Tibial artery (tissue), 4 donors: ENCODE measurements around the gene GPR107.
"Not testable (repeated sequence)": the region's sequence is repeated elsewhere in the genome, so short reads cannot be mapped to it uniquely, and the experiment has no call there.

Experiments
- DNase-seq, 2 donors: peaks; one replicate each; pipeline ENCODE4 v3.0.0-alpha.2; 2019
- H3K27ac ChIP-seq, 2 donors: fragments of 200-600 bp; sonication (generic) in 1 of 2; 1 replicate in 1 of 2; 2 replicates in 1 of 2; pipeline ENCODE4 v1.5.1; 2018 to 2019; ENCODE audit warnings: mild to moderate bottlenecking in 1 of 2
- H3K27me3 ChIP-seq, 2 donors: fragments of 200-600 bp; sonication (generic) in 1 of 2; one replicate each; pipeline versions ENCODE4 v1.5.1 to v1.6.0; 2016 to 2019
- H3K36me3 ChIP-seq, 3 donors: fragments of 200-600 bp; sonication (generic) in 2 of 3; one replicate each; pipeline ENCODE4 v1.5.1; 2016 to 2019; ENCODE audit warnings: mild to moderate bottlenecking in 2 of 3
- H3K4me1 ChIP-seq, 4 donors: fragments of 200-600 bp; sonication (generic) in 2 of 4; 1 replicate in 3 of 4; 2 replicates in 1 of 4; pipeline ENCODE4 v1.5.1; 2016 to 2019
- H3K4me3 ChIP-seq, 2 donors: fragments of 200-600 bp; sonication (generic) in 1 of 2; 1 replicate in 1 of 2; 2 replicates in 1 of 2; pipeline ENCODE4 v1.5.1; 2018 to 2019; ENCODE audit warnings: mild to moderate bottlenecking in 2 of 2
- H3K9me3 ChIP-seq, 3 donors: fragments of 200-600 bp; sonication (generic) in 1 of 3; one replicate each; pipeline ENCODE4 v1.5.1; 2016 to 2019
- intact Hi-C: fragments of 100-400 bp; cut with DNase I; formaldehyde crosslinking; loops from one replicate; pipeline ENCODE4 v1.15.0; 2023; ENCODE audit warnings: low total_unique reads
- TF ChIP-seq, protein P1 (sequence below), 2 experiments: fragments of 200-600 bp in 1 of 2; fragments of 450-650 bp in 1 of 2; IDR thresholded peaks; one replicate each; pipeline ENCODE4 v1.5.1; 2017 to 2019; ENCODE audit warnings: antibody characterized with exemption in 2 of 2, mild to moderate bottlenecking in 1 of 2, moderate library complexity in 1 of 2

The GPR107 gene

DNA sequence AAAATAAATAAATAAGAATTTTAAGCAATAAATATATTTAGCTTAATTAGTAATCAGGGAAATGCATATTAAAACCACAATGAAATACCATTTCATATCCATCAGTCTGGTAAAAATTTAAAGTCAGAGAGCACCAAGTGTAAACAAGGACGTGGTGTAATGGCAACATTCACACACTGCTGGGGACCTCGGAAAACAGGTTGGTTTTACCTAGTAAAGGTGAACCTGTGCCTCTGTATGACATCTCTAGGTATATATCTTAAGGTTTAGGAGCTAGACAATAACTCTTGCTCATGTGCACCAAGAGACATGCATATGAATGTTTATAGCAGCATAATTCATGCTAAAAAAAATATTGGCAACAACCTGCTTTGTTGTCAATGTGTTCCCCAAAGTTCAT lies 40.4 kb upstream of the GPR107 start:
- Histone ChIP-seq H3K4me1 (peaks cover 0 to 32% (median 8%) of the 10 kb centered on the region in 4 donors), H3K27me3 (no peaks in the 10 kb centered on the region), H3K4me3 (no peak overlapping the region), H3K27ac (no peak overlapping the region), H3K9me3 (no peaks in the 10 kb centered on the region), H3K36me3 (peaks cover 0 to 5% (median 0%) of the 10 kb centered on the region in 3 donors)
- intact Hi-C loops: no loop called here
- TF ChIP-seq, protein P1, sequence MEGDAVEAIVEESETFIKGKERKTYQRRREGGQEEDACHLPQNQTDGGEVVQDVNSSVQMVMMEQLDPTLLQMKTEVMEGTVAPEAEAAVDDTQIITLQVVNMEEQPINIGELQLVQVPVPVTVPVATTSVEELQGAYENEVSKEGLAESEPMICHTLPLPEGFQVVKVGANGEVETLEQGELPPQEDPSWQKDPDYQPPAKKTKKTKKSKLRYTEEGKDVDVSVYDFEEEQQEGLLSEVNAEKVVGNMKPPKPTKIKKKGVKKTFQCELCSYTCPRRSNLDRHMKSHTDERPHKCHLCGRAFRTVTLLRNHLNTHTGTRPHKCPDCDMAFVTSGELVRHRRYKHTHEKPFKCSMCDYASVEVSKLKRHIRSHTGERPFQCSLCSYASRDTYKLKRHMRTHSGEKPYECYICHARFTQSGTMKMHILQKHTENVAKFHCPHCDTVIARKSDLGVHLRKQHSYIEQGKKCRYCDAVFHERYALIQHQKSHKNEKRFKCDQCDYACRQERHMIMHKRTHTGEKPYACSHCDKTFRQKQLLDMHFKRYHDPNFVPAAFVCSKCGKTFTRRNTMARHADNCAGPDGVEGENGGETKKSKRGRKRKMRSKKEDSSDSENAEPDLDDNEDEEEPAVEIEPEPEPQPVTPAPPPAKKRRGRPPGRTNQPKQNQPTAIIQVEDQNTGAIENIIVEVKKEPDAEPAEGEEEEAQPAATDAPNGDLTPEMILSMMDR (IDR thresholded peaks at IDR 0.05): no peak
- DNase-seq: no peak

DNA sequence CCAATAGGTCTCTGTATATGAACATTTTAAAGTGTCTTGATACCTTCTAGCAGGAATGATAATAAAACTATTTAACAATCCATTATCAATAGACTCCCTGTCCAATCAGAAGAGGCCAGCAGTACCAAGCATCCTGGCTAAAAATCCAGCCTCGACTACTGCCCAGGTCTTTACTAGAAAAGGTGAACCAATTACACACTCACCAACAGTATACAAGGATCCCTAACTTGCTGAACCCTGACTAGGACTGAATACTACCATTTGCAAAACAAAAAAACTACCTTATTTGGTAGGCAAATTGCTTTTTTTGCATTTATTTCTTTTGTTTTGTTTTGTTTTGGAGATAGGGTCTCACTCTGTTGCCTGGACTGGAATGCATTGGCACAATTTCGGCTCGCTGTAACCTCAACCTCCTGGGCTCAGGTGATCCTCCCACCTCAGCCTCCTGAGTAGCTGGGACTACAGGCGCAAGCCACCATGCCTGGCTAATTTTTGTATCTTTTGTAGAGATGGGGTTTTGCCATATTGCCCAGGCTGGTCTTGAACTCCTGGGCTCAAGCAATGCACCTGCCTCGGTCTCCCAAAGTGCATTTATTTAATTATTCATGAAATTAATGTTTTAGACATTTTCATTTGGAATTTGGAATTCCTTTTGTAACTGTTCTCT lies 38.2 kb upstream of the GPR107 start:
- Histone ChIP-seq H3K36me3 (peaks cover 0 to 5% (median 0%) of the 10 kb centered on the region in 3 donors), H3K9me3 (no peaks in the 10 kb centered on the region), H3K27ac (no peak overlapping the region), H3K4me3 (no peak overlapping the region), H3K4me1 (peaks cover 0 to 42% (median 11%) of the 10 kb centered on the region in 4 donors), H3K27me3 (no peaks in the 10 kb centered on the region)
- intact Hi-C loops: no loop called here
- no peak for DNase-seq
- TF ChIP-seq, protein P1 (IDR thresholded peaks at IDR 0.05): no peak

DNA sequence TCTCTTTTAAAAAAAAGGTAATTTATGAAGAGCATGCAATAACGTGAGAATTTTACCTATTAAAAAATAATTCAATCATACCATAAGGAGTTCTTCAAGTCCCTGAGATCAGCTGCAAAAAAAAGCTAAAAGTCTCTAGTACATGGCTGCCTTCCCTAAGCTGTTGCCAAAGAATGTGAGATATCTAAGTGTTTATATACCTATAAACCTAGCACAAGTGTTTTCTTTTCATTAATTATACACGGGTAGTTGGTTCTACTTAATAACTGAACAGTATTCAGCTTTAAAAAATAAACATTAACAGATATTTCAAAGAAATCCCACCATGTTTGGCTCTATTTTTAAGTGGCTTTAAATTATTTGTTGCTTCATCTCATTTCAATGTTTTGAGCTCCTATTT lies 36.6 kb upstream of the GPR107 start:
- TF ChIP-seq, protein P1 (IDR thresholded peaks at IDR 0.05): no peak
- peaks cover 0 to 5% (median 0%) of the 10 kb centered on the region in 3 donors for H3K36me3 ChIP-seq
- H3K9me3 ChIP-seq: no peaks in the 10 kb centered on the region
- intact Hi-C loops: no loop called here
- no peaks in the 10 kb centered on the region for H3K27me3 ChIP-seq
- H3K4me3 ChIP-seq: no peak overlapping the region
- DNase-seq: no peak
- peaks cover 3 to 53% (median 20%) of the 10 kb centered on the region in 4 donors for H3K4me1 ChIP-seq
- H3K27ac ChIP-seq: peak overlapping the region; percentile 13 to 40

DNA sequence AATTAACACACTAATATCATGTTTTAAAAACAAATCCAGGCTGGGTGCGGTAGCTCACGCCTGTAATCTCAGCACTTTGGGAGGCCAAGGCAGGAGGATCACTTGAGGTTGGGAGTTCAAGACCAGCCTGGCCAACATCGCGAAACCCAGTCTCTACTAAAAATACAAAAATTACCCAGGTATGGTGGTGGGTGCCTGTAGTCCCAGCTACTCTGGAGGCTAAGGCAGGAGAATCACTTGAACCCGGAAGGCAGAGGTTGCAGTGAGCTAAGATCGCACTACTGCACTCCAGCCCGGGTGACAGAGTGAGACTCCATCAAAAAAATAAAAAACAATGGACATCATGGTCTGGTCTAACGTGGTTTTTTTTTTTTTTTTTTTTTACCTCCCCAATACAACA lies 36.2 kb upstream of the GPR107 start:
- H3K27ac ChIP-seq: peak overlapping the region; percentile 13 to 40
- H3K9me3 ChIP-seq, H3K4me3 ChIP-seq, intact Hi-C loops, H3K36me3 ChIP-seq, DNase-seq, H3K27me3 ChIP-seq: not testable (repeated sequence)
- peaks cover 3 to 57% (median 22%) of the 10 kb centered on the region in 4 donors for H3K4me1 ChIP-seq

DNA sequence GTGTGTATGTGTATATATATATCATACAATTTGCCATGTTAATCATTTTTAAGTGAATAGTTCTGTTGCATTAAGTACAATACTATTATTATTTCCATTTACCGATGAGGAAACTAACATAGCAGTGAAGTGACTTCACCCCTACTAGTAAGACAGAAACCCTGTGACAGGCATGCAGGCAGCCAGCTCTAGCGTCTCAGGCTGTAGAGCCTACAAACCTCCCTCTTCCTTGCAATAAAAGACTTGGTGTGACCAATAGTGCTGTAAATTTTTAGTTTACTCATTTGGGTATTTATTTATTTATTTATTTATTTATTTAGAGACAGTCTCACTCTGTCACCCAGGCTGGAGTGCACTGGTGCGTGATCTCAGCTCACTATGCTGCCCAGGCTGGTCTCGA lies 35.4 kb upstream of the GPR107 start:
- Histone ChIP-seq H3K27me3 (no peaks in the 10 kb centered on the region), H3K36me3 (peaks cover 0 to 5% (median 0%) of the 10 kb centered on the region in 3 donors), H3K4me1 (peaks cover 9 to 65% (median 26%) of the 10 kb centered on the region in 4 donors), H3K9me3 (no peaks in the 10 kb centered on the region), H3K4me3 (no peak overlapping the region), H3K27ac (peak overlapping the region in 1 of 2 donors; percentile 5)
- TF ChIP-seq, protein P1 (IDR thresholded peaks at IDR 0.05): no peak
- no peak for DNase-seq
- intact Hi-C loops: no loop called here

DNA sequence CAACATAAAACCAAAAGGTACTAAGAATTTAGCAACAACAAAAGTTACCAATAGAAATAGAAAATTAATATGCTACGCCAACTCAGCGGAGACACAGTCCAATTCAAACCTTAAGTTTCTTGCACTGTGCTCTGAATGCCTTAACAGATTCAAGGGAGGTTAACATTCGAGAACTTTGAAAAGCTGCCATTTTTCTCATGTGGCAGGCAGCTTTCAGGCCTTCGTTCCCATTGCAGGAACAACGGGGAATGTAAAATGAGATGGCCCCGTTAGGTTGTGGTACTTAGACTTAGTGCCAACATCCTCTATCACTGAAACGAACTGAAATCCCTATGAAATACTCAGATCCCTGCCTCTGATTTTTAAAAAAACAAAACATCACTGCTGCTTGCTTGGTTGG lies 33.1 kb upstream of the GPR107 start:
- DNase-seq: no peak
- H3K36me3 ChIP-seq: peaks cover 0 to 5% (median 0%) of the 10 kb centered on the region in 3 donors
- no peaks in the 10 kb centered on the region for H3K27me3 ChIP-seq
- intact Hi-C loops: loop anchor here (10.0 kb wide), 1 partner anchor 76 kb away; no protein-coding TSS in a partner anchor
- peaks cover 10 to 82% (median 39%) of the 10 kb centered on the region in 4 donors for H3K4me1 ChIP-seq
- H3K27ac ChIP-seq: peak overlapping the region in 1 of 2 donors; percentile 39
- TF ChIP-seq, protein P1 (IDR thresholded peaks at IDR 0.05): no peak
- H3K4me3 ChIP-seq: no peak overlapping the region
- H3K9me3 ChIP-seq: no peaks in the 10 kb centered on the region
